Esophagus muscularis mucosa (tissue), 4 donors: Measurements from ENCODE around the gene GRP. TPM values are rescaled to one million over a fixed set of nuclear protein-coding genes. Genes with fewer than 3 reads are reported as not detected.

Experiments
- DNase-seq: peaks from one replicate; pipeline ENCODE4 v3.0.0-alpha.2; 2017; ENCODE audit errors: extremely low spot score
- H3K27ac ChIP-seq, 4 donors: fragments of 200-600 bp; sonication (generic); replicated peaks in 1 of 4; 1 replicate in 3 of 4; 2 replicates in 1 of 4; pipeline ENCODE4 v1.5.1; 2016 to 2019; ENCODE audit warnings: mild to moderate bottlenecking in 1 of 4
- H3K27me3 ChIP-seq, 4 donors: fragments of 200-600 bp; sonication (generic); one replicate each; pipeline versions ENCODE4 v1.5.1 to v1.6.0; 2016 to 2019
- H3K36me3 ChIP-seq, 4 donors: fragments of 200-600 bp; sonication (generic); one replicate each; pipeline ENCODE4 v1.5.1; 2016 to 2019
- H3K4me1 ChIP-seq, 4 donors: fragments of 200-600 bp; sonication (generic); one replicate each; pipeline ENCODE4 v1.5.1; 2016 to 2019
- H3K4me3 ChIP-seq, 4 donors: fragments of 200-600 bp; sonication (generic); 1 replicate in 2 of 4; 2 replicates in 2 of 4; pipeline ENCODE4 v1.5.1; 2016 to 2019; ENCODE audit warnings: mild to moderate bottlenecking in 4 of 4, moderate library complexity in 1 of 4
- H3K9me3 ChIP-seq, 4 donors: fragments of 200-600 bp; sonication (generic); 1 replicate in 3 of 4; 2 replicates in 1 of 4; pipeline ENCODE4 v1.5.1; 2016 to 2019
- CTCF ChIP-seq, 3 experiments: fragments of 200-600 bp in 2 of 3; fragments of 450-650 bp in 1 of 3; sonication (generic) in 2 of 3; IDR thresholded peaks; one replicate each; pipeline ENCODE4 v1.5.1; 2017 to 2019; ENCODE audit warnings: antibody characterized with exemption in 3 of 3, mild to moderate bottlenecking in 2 of 3, moderate library complexity in 1 of 3
- EP300 ChIP-seq: sonication (generic); formaldehyde crosslinking; IDR thresholded peaks from one replicate; pipeline ENCODE4 v1.6.1; 2017; ENCODE audit warnings: antibody characterized with exemption
- POLR2A ChIP-seq: fragments of 450-650 bp; IDR thresholded peaks from one replicate; pipeline ENCODE4 v1.6.1; 2017; ENCODE audit warnings: antibody characterized with exemption, moderate library complexity, mild to moderate bottlenecking, low read depth
- POLR2AphosphoS5 ChIP-seq, 2 donors: sonication (generic); formaldehyde crosslinking; IDR thresholded peaks; one replicate each; pipeline ENCODE4 v1.6.1; 2017; ENCODE audit warnings: antibody characterized with exemption in 2 of 2
- WGBS: methylation state at CpG from one replicate; pipeline ENCODE4 v1.1.5; 2018; 5-methylcytosine and 5-hydroxymethylcytosine counted together
- intact Hi-C: fragments of 100-400 bp; cut with DNase I; formaldehyde crosslinking; loops from one replicate; pipeline ENCODE4 v1.15.1; 2023
- total RNA-seq, 4 donors: library from RNA; depleted of rRNA; stranded (reverse); fragments of >200 nt; gene quantifications; one replicate each; pipeline versions ENCODE4 v1.1.0 to v1.2.1, GENCODE V29; 2016

GRP gene
- total RNA-seq, 4 donors from 2014 or later, result 0.98 to 7.9 (median 2.5) TPM

GRCh38 chr18:59200787-59201186 lies 19.2 kb upstream of the GRP start:
- Histone ChIP-seq H3K4me3 (no peak overlapping the region), H3K27ac (no peak overlapping the region), H3K4me1 (no peaks in the 10 kb centered on the region), H3K27me3 (peaks cover 0 to 3% (median 0%) of the 10 kb centered on the region in 4 donors), H3K9me3 (no peaks in the 10 kb centered on the region), H3K36me3 (no peaks in the 10 kb centered on the region)
- DNase-seq, result no peak
- 68% methylated on average over 3 of the region's 3 CpGs for WGBS
- intact Hi-C loops, result no loop called here
- TF ChIP-seq EP300 (no peak), CTCF (IDR thresholded peaks at IDR 0.05) (no peak), POLR2AphosphoS5 (IDR thresholded peaks at IDR 0.05) (no peak), POLR2A (no peak)

GRCh38 chr18:59202258-59202820 lies 17.6 kb upstream of the GRP start:
- Histone ChIP-seq H3K4me3 (no peak overlapping the region), H3K27me3 (no peaks in the 10 kb centered on the region), H3K9me3 (no peaks in the 10 kb centered on the region), H3K4me1 (no peaks in the 10 kb centered on the region), H3K36me3 (no peaks in the 10 kb centered on the region), H3K27ac (no peak overlapping the region)
- intact Hi-C loops, result no loop called here
- TF ChIP-seq POLR2AphosphoS5 (IDR thresholded peaks at IDR 0.05) (no peak), EP300 (no peak), CTCF (IDR thresholded peaks at IDR 0.05) (no peak), POLR2A (no peak)
- DNase-seq, result no peak

- Histone ChIP-seq H3K36me3 (no peaks in the 10 kb centered on the region), H3K4me3 (no peak overlapping the region), H3K27ac (no peak overlapping the region), H3K4me1 (no peaks in the 10 kb centered on the region), H3K27me3 (peaks cover 0 to 19% (median 0%) of the 10 kb centered on the region in 4 donors), H3K9me3 (no peaks in the 10 kb centered on the region)
- TF ChIP-seq POLR2AphosphoS5 (IDR thresholded peaks at IDR 0.05) (no peak), POLR2A (no peak), CTCF (IDR thresholded peaks at IDR 0.05) (no peak), EP300 (no peak)
- intact Hi-C loops, result no loop called here
- 73% methylated on average over 6 of the region's 6 CpGs for WGBS
- DNase-seq, result no peak
Observed at GRCh38 chr18:59207506-59207905, 12.5 kb upstream of the GRP start.

GRCh38 chr18:59208602-59209125 lies 11.3 kb upstream of the GRP start:
- H3K36me3 ChIP-seq, result no peaks in the 10 kb centered on the region
- H3K27ac ChIP-seq, result no peak overlapping the region
- WGBS, result 60% methylated on average over 6 of the region's 6 CpGs
- no peaks in the 10 kb centered on the region for H3K9me3 ChIP-seq
- H3K4me3 ChIP-seq, result no peak overlapping the region
- no peak for TF ChIP-seq EP300
- TF ChIP-seq POLR2A, result no peak
- TF ChIP-seq POLR2AphosphoS5 (IDR thresholded peaks at IDR 0.05), result no peak
- no peak for TF ChIP-seq CTCF (IDR thresholded peaks at IDR 0.05)
- H3K4me1 ChIP-seq, result no peaks in the 10 kb centered on the region
- H3K27me3 ChIP-seq, result peaks cover 0 to 19% (median 0%) of the 10 kb centered on the region in 4 donors
- intact Hi-C loops, result no loop called here
- no peak for DNase-seq

- no peaks in the 10 kb centered on the region for H3K36me3 ChIP-seq
- no peaks in the 10 kb centered on the region for H3K4me1 ChIP-seq
- 90% methylated on average over 4 of the region's 4 CpGs for WGBS
- H3K9me3 ChIP-seq, result no peaks in the 10 kb centered on the region
- no peak overlapping the region for H3K4me3 ChIP-seq
- peaks cover 0 to 19% (median 0%) of the 10 kb centered on the region in 4 donors for H3K27me3 ChIP-seq
- H3K27ac ChIP-seq, result no peak overlapping the region
- DNase-seq, result no peak
- TF ChIP-seq POLR2AphosphoS5 (IDR thresholded peaks at IDR 0.05), result no peak
- TF ChIP-seq CTCF (IDR thresholded peaks at IDR 0.05), result no peak
- intact Hi-C loops, result no loop called here
Observed at GRCh38 chr18:59210299-59210698, 9.7 kb upstream of the GRP start.
